Endodermal cell (in vitro differentiated cells): ENCODE data around the gene DTD1. TPM values are rescaled to one million over a fixed set of nuclear protein-coding genes. Genes with fewer than 3 reads are reported as not detected.

Experiments used
- DNase-seq: peaks from one replicate; pipeline ENCODE4 v3.0.0-alpha.2; 2017
- H3K27ac ChIP-seq: 2 replicates; pipeline ENCODE4 v1.5.1; 2013; ENCODE audit warnings: mild to moderate bottlenecking, low read depth, low read length, moderate library complexity
- H3K27me3 ChIP-seq: 2 replicates; pipeline ENCODE4 v1.6.1; 2013; ENCODE audit warnings: mild to moderate bottlenecking, low read length, moderate library complexity; ENCODE audit not compliant: insufficient read depth, control insufficient read depth, poor library complexity, severe bottlenecking
- H3K36me3 ChIP-seq: 2 replicates; pipeline ENCODE4 v1.7.0; 2013; ENCODE audit warnings: mild to moderate bottlenecking, low read length, moderate library complexity; ENCODE audit not compliant: control insufficient read depth, insufficient read depth
- H3K4me1 ChIP-seq: one replicate; pipeline ENCODE4 v1.7.0; 2013; ENCODE audit warnings: low read length; ENCODE audit not compliant: control insufficient read depth, insufficient read depth
- H3K4me3 ChIP-seq: 2 replicates; pipeline ENCODE4 v1.5.1; 2013; ENCODE audit warnings: mild to moderate bottlenecking, low read length, moderate library complexity
- H3K9ac ChIP-seq: 2 replicates; pipeline ENCODE4 v1.6.1; 2013; ENCODE audit warnings: mild to moderate bottlenecking, low read length, moderate library complexity; ENCODE audit not compliant: poor library complexity, severe bottlenecking; ENCODE audit errors: extremely low read depth
- H3K9me3 ChIP-seq: 2 replicates; pipeline ENCODE4 v1.6.1; 2013; ENCODE audit warnings: mild to moderate bottlenecking, low read length, moderate library complexity; ENCODE audit not compliant: control insufficient read depth
- H3K27ac Mint-ChIP-seq: 2 replicates; pipeline ENCODE4 v1.8.0; 2020; ENCODE audit warnings: mixed read lengths
- H3K27me3 Mint-ChIP-seq: 2 replicates; pipeline ENCODE4 v1.8.0; 2021; ENCODE audit warnings: mild to moderate bottlenecking, mixed read lengths; ENCODE audit not compliant: insufficient read depth
- H3K36me3 Mint-ChIP-seq: 2 replicates; pipeline ENCODE4 v1.8.0; 2020; ENCODE audit warnings: low read depth, mixed read lengths
- H3K4me1 Mint-ChIP-seq: 2 replicates; pipeline ENCODE4 v1.8.0; 2020; ENCODE audit warnings: mixed read lengths
- H3K4me3 Mint-ChIP-seq: 2 replicates; pipeline ENCODE4 v1.8.0; 2020; ENCODE audit warnings: mild to moderate bottlenecking, moderate library complexity, mixed read lengths
- H3K9me3 Mint-ChIP-seq: 2 replicates; pipeline ENCODE4 v1.8.0; 2020; ENCODE audit warnings: mild to moderate bottlenecking, mixed read lengths
- WGBS, 2 experiments: methylation state at CpG; one replicate each; pipeline versions ENCODE4 v1.1.5 to v1.1.7; 2013; ENCODE audit warnings: missing lambda C conversion rate in 2 of 2, mixed read lengths in 1 of 2; ENCODE audit not compliant: insufficient coverage in 1 of 2, insufficient read length in 1 of 2; 5-methylcytosine and 5-hydroxymethylcytosine counted together
- total RNA-seq, 2 donors: library from RNA; stranded (reverse); fragmentation: NEBNext Ultra II Directional in 1 of 2; extraction: Animal tissue kit (Norgen Biotek cat#: 25700) in 1 of 2; gene quantifications; 2 replicates in 1 of 2; 3 replicates in 1 of 2; pipeline ENCODE4 v1.2.1, GENCODE V29; 2021
- TF ChIP-seq, protein P1 (sequence below): fragments of 200-600 bp; sonication (generic); conservative IDR thresholded peaks from 2 replicates; pipeline ENCODE4 v1.5.0; 2021; ENCODE audit warnings: antibody characterized with exemption, mild to moderate bottlenecking

Gene DTD1
- total RNA-seq, 2 donors from 2014 or later, result 34.2 to 44.0 TPM

DNA sequence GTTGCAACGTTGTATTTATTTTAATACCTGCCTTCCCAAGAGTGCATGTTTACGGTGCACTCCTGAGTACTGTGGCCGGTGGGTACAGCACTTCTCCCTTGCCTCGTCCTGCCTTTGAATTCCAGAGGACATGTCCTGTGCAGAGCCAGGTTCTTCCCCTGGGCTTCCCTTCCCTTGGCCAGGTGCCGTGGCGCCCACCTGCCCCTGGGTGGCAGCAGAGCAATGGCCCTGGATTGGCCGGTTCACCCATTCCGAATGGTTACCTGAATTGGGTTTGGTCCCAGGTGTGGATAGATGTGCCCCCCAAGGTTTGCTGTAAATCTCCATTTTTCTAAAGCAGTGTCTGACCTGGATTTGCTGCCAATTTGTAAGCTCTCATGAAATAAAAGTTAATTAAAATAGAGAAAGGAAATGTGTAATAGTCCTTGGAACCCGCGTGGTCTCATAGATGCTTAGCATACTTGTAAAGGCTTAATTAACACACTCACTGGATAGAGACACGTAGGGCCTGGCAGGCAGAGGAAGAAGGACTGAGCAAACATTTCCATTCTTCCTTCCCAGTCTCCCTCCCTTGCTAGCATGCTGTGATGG, 40.6 kb downstream of the DTD1 start:
- Histone ChIP-seq H3K4me1 (no peaks in the 10 kb centered on the region), H3K27ac (no peak overlapping the region), H3K27me3 (no peaks in the 10 kb centered on the region), H3K4me3 (no peak overlapping the region), H3K9me3 (no peaks in the 10 kb centered on the region), H3K9ac (no peak overlapping the region), H3K36me3 (no peaks in the 10 kb centered on the region)
- H3K36me3 Mint-ChIP-seq, result peaks cover 9% of the 10 kb centered on the region
- no peak overlapping the region for H3K4me3 Mint-ChIP-seq
- H3K27me3 Mint-ChIP-seq, result no peaks in the 10 kb centered on the region
- 82 to 90% methylated on average over 8 to 11 of the region's 11 CpGs for WGBS, 2 experiments
- TF ChIP-seq, protein P1, sequence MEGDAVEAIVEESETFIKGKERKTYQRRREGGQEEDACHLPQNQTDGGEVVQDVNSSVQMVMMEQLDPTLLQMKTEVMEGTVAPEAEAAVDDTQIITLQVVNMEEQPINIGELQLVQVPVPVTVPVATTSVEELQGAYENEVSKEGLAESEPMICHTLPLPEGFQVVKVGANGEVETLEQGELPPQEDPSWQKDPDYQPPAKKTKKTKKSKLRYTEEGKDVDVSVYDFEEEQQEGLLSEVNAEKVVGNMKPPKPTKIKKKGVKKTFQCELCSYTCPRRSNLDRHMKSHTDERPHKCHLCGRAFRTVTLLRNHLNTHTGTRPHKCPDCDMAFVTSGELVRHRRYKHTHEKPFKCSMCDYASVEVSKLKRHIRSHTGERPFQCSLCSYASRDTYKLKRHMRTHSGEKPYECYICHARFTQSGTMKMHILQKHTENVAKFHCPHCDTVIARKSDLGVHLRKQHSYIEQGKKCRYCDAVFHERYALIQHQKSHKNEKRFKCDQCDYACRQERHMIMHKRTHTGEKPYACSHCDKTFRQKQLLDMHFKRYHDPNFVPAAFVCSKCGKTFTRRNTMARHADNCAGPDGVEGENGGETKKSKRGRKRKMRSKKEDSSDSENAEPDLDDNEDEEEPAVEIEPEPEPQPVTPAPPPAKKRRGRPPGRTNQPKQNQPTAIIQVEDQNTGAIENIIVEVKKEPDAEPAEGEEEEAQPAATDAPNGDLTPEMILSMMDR, result peak; percentile 89
- no peaks in the 10 kb centered on the region for H3K9me3 Mint-ChIP-seq
- peaks cover 4% of the 10 kb centered on the region for H3K4me1 Mint-ChIP-seq
- H3K27ac Mint-ChIP-seq, result no peak overlapping the region
- DNase-seq, result peak; percentile 90

DNA sequence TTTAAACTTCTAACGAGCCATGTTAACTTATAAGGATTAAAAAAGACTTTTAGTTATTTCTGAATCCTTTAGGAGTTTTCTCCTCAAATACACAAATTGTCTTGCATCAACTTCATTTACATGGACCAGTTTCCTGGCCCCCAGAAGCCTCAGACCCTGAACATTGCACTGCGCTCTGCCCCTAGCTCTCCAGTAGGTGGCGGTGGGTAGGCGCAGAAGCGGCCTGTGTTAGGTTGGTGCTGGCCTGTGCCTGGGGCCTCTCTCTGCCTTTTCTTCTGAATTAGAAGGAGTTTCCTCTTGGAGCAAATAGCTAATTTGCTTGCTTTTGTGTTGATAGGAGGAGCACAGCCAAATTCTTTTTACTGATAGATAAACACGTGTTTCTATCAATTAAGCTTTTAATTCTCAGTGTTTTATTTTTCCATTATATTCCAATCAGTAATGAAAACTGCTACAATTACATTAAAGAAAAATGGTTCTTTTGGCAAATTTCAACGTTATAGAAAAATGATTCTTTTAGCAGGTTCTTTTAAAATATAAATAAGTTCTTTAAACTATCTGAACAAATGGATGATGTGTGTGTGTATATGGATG, 44.4 kb downstream of the DTD1 start:
- TF ChIP-seq, protein P1, result peak; percentile 99
- Histone ChIP-seq H3K27me3 (no peaks in the 10 kb centered on the region), H3K9ac (no peak overlapping the region), H3K36me3 (no peaks in the 10 kb centered on the region), H3K4me3 (no peak overlapping the region), H3K9me3 (no peaks in the 10 kb centered on the region), H3K4me1 (peaks cover 6% of the 10 kb centered on the region), H3K27ac (no peak overlapping the region)
- no peak overlapping the region for H3K4me3 Mint-ChIP-seq
- no peaks in the 10 kb centered on the region for H3K27me3 Mint-ChIP-seq
- 0 to 17% methylated on average over 1 to 7 of the region's 7 CpGs for WGBS, 2 experiments
- peaks cover 9% of the 10 kb centered on the region for H3K36me3 Mint-ChIP-seq
- DNase-seq, result peak; percentile 92
- H3K9me3 Mint-ChIP-seq, result no peaks in the 10 kb centered on the region
- no peak overlapping the region for H3K27ac Mint-ChIP-seq
- H3K4me1 Mint-ChIP-seq, result peaks cover 26% of the 10 kb centered on the region

DNA sequence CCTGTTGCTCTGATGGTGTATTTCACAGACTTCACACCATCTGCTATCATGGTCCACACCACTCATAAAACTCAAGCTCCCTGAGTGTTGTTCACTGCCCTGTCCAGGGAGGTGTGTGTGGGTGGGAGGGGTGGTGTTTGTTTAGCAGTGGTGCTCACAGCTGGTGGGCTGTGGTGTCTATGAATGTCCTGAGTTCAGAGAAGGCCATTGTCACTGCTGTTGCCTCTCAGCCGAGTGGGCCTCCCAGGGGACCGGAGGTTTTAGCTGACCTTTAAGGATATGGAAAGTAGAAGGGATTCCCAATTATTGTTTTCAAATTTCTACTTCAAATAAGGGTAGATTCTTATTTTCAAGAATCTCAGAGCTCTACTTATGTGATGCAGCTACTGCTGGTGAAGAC, 45.6 kb downstream of the DTD1 start:
- no peaks in the 10 kb centered on the region for H3K27me3 Mint-ChIP-seq
- H3K4me3 Mint-ChIP-seq, result no peak overlapping the region
- H3K27ac ChIP-seq, result no peak overlapping the region
- no peak overlapping the region for H3K4me3 ChIP-seq
- 81% methylated on average over 2 of the region's 2 CpGs; no CpG with 5 or more reads in 1 of the 2 experiments for WGBS, 2 experiments
- no peaks in the 10 kb centered on the region for H3K9me3 ChIP-seq
- no peaks in the 10 kb centered on the region for H3K36me3 ChIP-seq
- no peaks in the 10 kb centered on the region for H3K27me3 ChIP-seq
- TF ChIP-seq, protein P1, result no peak
- H3K9me3 Mint-ChIP-seq, result no peaks in the 10 kb centered on the region
- no peak overlapping the region for H3K27ac Mint-ChIP-seq
- no peak overlapping the region for H3K9ac ChIP-seq
- H3K4me1 ChIP-seq, result peaks cover 6% of the 10 kb centered on the region
- peaks cover 26% of the 10 kb centered on the region for H3K4me1 Mint-ChIP-seq
- no peak for DNase-seq
- peaks cover 7% of the 10 kb centered on the region for H3K36me3 Mint-ChIP-seq
